Stimulated activated CD8-positive, alpha-beta memory T cell treated with anti-CD3 and anti-CD28 coated beads, Interleukin-4, amount 100 ng/mL, for 4 hours (primary cell): ENCODE data around the gene STARD10.
"Not testable (repeated sequence)": the region's sequence is repeated elsewhere in the genome, so short reads cannot be mapped to it uniquely, and the experiment has no call there.

Experiments used
- DNase-seq, 2 donors: peaks; one replicate each; pipeline ENCODE4 v3.0.0-alpha.2; 2020; ENCODE audit warnings: low read depth in 2 of 2, low spot score in 1 of 2

STARD10 gene

GRCh38 chr11:72826191-72826941 lies 32.5 kb upstream of the STARD10 start:
- DNase-seq, result no peak

- DNase-seq, result no peak
Observed at GRCh38 chr11:72825661-72826060, 31.8 kb upstream of the STARD10 start.

- no peak for DNase-seq
Observed at GRCh38 chr11:72824811-72825505, 31.1 kb upstream of the STARD10 start.

- no peak for DNase-seq
Observed at GRCh38 chr11:72824020-72824419, 30.2 kb upstream of the STARD10 start.

- DNase-seq, result no peak
Observed at GRCh38 chr11:72823105-72823804, 29.4 kb upstream of the STARD10 start.

GRCh38 chr11:72821920-72822799 lies 28.3 kb upstream of the STARD10 start:
- DNase-seq, result peak; percentile 33 to 78

- no peak for DNase-seq
Observed at GRCh38 chr11:72821221-72821919, 27.5 kb upstream of the STARD10 start.

- DNase-seq, result no peak
Observed at GRCh38 chr11:72820439-72821139, 26.7 kb upstream of the STARD10 start.

GRCh38 chr11:72818971-72819370 lies 25.1 kb upstream of the STARD10 start:
- no peak for DNase-seq

- no peak for DNase-seq
Observed at GRCh38 chr11:72817966-72818365, 24.1 kb upstream of the STARD10 start.

GRCh38 chr11:72816404-72816990 lies 22.6 kb upstream of the STARD10 start:
- DNase-seq, result no peak

- no peak for DNase-seq
Observed at GRCh38 chr11:72815110-72815618, 21.3 kb upstream of the STARD10 start.

GRCh38 chr11:72814286-72815109 lies 20.7 kb upstream of the STARD10 start, which contains the start of gene ATG16L2:
TSS of gene ATG16L2 (plus strand) at chr11:72814411. CDS start at chr11:72814446, 35 bp downstream.
- peak; percentile 76 to 81 for DNase-seq

- no peak for DNase-seq
Observed at GRCh38 chr11:72813740-72814285, 20.0 kb upstream of the STARD10 start.

GRCh38 chr11:72812967-72813739 lies 19.3 kb upstream of the STARD10 start:
- peak; percentile 37 to 66 for DNase-seq

- no peak for DNase-seq
Observed at GRCh38 chr11:72812604-72812966, 18.7 kb upstream of the STARD10 start.

- not testable (repeated sequence) for DNase-seq
Observed at GRCh38 chr11:72811686-72812085, 17.8 kb upstream of the STARD10 start.
